ENCODE results near the gene ADPGK.

Gene ADPGK

GRCh38 chr15:72787526-72787925 is 4.0 kb upstream of the ADPGK start:
- DNase-seq, result no peak

- DNase-seq, result no peak
Observed at GRCh38 chr15:72786676-72787345, 3.3 kb upstream of the ADPGK start.

- DNase-seq, result no peak
Observed at GRCh38 chr15:72786242-72786641, 2.7 kb upstream of the ADPGK start.

GRCh38 chr15:72785841-72786240 is 2.3 kb upstream of the ADPGK start:
- no peak for DNase-seq

GRCh38 chr15:72785432-72785831 is 1.9 kb upstream of the ADPGK start:
- DNase-seq, result no peak

- DNase-seq, result no peak
Observed at GRCh38 chr15:72784456-72784876, 908 bp upstream of the ADPGK start.

GRCh38 chr15:72783004-72783639 is 436 bp downstream of the ADPGK start:
- no peak for DNase-seq

- no peak for DNase-seq
Observed at GRCh38 chr15:72782274-72783003, 1.1 kb downstream of the ADPGK start.

- no peak for DNase-seq
Observed at GRCh38 chr15:72781631-72782030, 1.9 kb downstream of the ADPGK start.

- DNase-seq, result no peak
Observed at GRCh38 chr15:72778796-72779195, 4.8 kb downstream of the ADPGK start.

- DNase-seq, result no peak
Observed at GRCh38 chr15:72774696-72775383, 8.7 kb downstream of the ADPGK start.

- no peak for DNase-seq
Observed at GRCh38 chr15:72771329-72771725, 12.2 kb downstream of the ADPGK start.

GRCh38 chr15:72770673-72771328 is 12.8 kb downstream of the ADPGK start:
- no peak for DNase-seq

- DNase-seq, result no peak
Observed at GRCh38 chr15:72766780-72767179, 16.8 kb downstream of the ADPGK start.

GRCh38 chr15:72766025-72766424 is 17.5 kb downstream of the ADPGK start:
- no peak for DNase-seq

- DNase-seq, result no peak
Observed at GRCh38 chr15:72764656-72765055, 18.9 kb downstream of the ADPGK start.

GRCh38 chr15:72760590-72761260 is 22.8 kb downstream of the ADPGK start:
- no peak for DNase-seq

- DNase-seq, result no peak
Observed at GRCh38 chr15:72758182-72758581, 25.4 kb downstream of the ADPGK start.

GRCh38 chr15:72754096-72754495 is 29.5 kb downstream of the ADPGK start:
- DNase-seq, result no peak

- no peak for DNase-seq
Observed at GRCh38 chr15:72751751-72752455, 31.7 kb downstream of the ADPGK start.

- DNase-seq, result no peak
Observed at GRCh38 chr15:72749700-72750099, 33.9 kb downstream of the ADPGK start.

GRCh38 chr15:72740219-72740618 is 43.3 kb downstream of the ADPGK start:
- no peak for DNase-seq
